H1 (cell line): ENCODE data around the gene IGSF9. TPM values are rescaled to one million over a fixed set of nuclear protein-coding genes. Genes with fewer than 3 reads are reported as not detected.

ENCODE experiments used
- ATF2 ChIP-seq: IDR thresholded peaks from 2 replicates; pipeline ENCODE4 v1.6.1; 2012; ENCODE audit warnings: low read length, inconsistent platforms
- CBX8 ChIP-seq: fragments of 300-800, 300-1000 bp; sonication (generic); IDR thresholded peaks from 2 replicates; pipeline ENCODE4 v1.7.1; 2016; ENCODE audit warnings: low read depth, low read length, borderline replicate concordance
- EGR1 ChIP-seq: IDR thresholded peaks from 2 replicates; pipeline ENCODE4 v1.6.1; 2011; ENCODE audit warnings: low read depth, low read length, borderline replicate concordance
- EP300 ChIP-seq, 2 experiments: IDR thresholded peaks; 1 replicate in 1 of 2; 2 replicates in 1 of 2; pipeline ENCODE4 v1.6.1; 2011 to 2012; ENCODE audit warnings: low read depth in 2 of 2, low read length in 2 of 2, mild to moderate bottlenecking in 2 of 2, borderline replicate concordance in 1 of 2, inconsistent platforms in 1 of 2, moderate library complexity in 1 of 2
- EZH2 ChIP-seq: fragments of 200-600 bp; sonication (generic); IDR thresholded peaks from 2 replicates; pipeline ENCODE4 v1.7.1; 2012; ENCODE audit warnings: low read depth, mild to moderate bottlenecking, moderate library complexity, low read length, inconsistent platforms; ENCODE audit not compliant: severe bottlenecking
- KDM1A ChIP-seq: fragments of 200-600, 300-600 bp; sonication (generic); IDR thresholded peaks from 2 replicates; pipeline ENCODE4 v1.7.1; 2016; ENCODE audit warnings: mild to moderate bottlenecking, low read length, borderline replicate concordance
- NRF1 ChIP-seq: IDR thresholded peaks from 2 replicates; pipeline ENCODE4 v1.6.1; 2011; ENCODE audit warnings: mild to moderate bottlenecking, low read depth, low read length, improper control_type of control experiment
- RXRA ChIP-seq: IDR thresholded peaks from 2 replicates; pipeline ENCODE4 v1.6.1; 2011; ENCODE audit warnings: low read depth, mild to moderate bottlenecking, low read length, moderate library complexity; ENCODE audit not compliant: insufficient read depth
- TAF1 ChIP-seq: IDR thresholded peaks from 2 replicates; pipeline ENCODE4 v1.6.1; 2011; ENCODE audit warnings: mild to moderate bottlenecking, low read depth, low read length
- polyA plus RNA-seq, 7 experiments: library from polyadenylated mRNA; depleted of rRNA in 3 of 7; stranded (reverse) in 5 of 7; unstranded in 2 of 7; fragments of >200 nt in 5 of 7; fragments of 200-250 nt in 2 of 7; gene quantifications; 1 replicate in 5 of 7; 2 replicates in 1 of 7; 4 replicates in 1 of 7; pipeline versions ENCODE4 v1.2.1 to v1.2.3, GENCODE V29; 2011 to 2013; ENCODE audit warnings: missing spikeins in 2 of 7, mixed read lengths in 2 of 7
- total RNA-seq: library from RNA; stranded (reverse); fragmentation: NEBNext Ultra II Directional; extraction: Animal tissue kit (Norgen Biotek cat#: 25700); gene quantifications from 2 replicates; pipeline ENCODE4 v1.2.1, GENCODE V29; 2021
- TF ChIP-seq, protein P1 (sequence below): fragments of 300-600 bp; sonication (generic); IDR thresholded peaks from 2 replicates; pipeline ENCODE4 v1.7.1; 2012; ENCODE audit warnings: low read length, moderate library complexity, mild to moderate bottlenecking, inconsistent platforms; ENCODE audit not compliant: insufficient replicate concordance

IGSF9 gene
- total and polyA plus RNA-seq, 2 of the 8 experiments (the other 6 are each of a cell fraction or from before 2014, with no cell fraction given), result 10.9 to 28.1 TPM

- TF ChIP-seq, protein P1, sequence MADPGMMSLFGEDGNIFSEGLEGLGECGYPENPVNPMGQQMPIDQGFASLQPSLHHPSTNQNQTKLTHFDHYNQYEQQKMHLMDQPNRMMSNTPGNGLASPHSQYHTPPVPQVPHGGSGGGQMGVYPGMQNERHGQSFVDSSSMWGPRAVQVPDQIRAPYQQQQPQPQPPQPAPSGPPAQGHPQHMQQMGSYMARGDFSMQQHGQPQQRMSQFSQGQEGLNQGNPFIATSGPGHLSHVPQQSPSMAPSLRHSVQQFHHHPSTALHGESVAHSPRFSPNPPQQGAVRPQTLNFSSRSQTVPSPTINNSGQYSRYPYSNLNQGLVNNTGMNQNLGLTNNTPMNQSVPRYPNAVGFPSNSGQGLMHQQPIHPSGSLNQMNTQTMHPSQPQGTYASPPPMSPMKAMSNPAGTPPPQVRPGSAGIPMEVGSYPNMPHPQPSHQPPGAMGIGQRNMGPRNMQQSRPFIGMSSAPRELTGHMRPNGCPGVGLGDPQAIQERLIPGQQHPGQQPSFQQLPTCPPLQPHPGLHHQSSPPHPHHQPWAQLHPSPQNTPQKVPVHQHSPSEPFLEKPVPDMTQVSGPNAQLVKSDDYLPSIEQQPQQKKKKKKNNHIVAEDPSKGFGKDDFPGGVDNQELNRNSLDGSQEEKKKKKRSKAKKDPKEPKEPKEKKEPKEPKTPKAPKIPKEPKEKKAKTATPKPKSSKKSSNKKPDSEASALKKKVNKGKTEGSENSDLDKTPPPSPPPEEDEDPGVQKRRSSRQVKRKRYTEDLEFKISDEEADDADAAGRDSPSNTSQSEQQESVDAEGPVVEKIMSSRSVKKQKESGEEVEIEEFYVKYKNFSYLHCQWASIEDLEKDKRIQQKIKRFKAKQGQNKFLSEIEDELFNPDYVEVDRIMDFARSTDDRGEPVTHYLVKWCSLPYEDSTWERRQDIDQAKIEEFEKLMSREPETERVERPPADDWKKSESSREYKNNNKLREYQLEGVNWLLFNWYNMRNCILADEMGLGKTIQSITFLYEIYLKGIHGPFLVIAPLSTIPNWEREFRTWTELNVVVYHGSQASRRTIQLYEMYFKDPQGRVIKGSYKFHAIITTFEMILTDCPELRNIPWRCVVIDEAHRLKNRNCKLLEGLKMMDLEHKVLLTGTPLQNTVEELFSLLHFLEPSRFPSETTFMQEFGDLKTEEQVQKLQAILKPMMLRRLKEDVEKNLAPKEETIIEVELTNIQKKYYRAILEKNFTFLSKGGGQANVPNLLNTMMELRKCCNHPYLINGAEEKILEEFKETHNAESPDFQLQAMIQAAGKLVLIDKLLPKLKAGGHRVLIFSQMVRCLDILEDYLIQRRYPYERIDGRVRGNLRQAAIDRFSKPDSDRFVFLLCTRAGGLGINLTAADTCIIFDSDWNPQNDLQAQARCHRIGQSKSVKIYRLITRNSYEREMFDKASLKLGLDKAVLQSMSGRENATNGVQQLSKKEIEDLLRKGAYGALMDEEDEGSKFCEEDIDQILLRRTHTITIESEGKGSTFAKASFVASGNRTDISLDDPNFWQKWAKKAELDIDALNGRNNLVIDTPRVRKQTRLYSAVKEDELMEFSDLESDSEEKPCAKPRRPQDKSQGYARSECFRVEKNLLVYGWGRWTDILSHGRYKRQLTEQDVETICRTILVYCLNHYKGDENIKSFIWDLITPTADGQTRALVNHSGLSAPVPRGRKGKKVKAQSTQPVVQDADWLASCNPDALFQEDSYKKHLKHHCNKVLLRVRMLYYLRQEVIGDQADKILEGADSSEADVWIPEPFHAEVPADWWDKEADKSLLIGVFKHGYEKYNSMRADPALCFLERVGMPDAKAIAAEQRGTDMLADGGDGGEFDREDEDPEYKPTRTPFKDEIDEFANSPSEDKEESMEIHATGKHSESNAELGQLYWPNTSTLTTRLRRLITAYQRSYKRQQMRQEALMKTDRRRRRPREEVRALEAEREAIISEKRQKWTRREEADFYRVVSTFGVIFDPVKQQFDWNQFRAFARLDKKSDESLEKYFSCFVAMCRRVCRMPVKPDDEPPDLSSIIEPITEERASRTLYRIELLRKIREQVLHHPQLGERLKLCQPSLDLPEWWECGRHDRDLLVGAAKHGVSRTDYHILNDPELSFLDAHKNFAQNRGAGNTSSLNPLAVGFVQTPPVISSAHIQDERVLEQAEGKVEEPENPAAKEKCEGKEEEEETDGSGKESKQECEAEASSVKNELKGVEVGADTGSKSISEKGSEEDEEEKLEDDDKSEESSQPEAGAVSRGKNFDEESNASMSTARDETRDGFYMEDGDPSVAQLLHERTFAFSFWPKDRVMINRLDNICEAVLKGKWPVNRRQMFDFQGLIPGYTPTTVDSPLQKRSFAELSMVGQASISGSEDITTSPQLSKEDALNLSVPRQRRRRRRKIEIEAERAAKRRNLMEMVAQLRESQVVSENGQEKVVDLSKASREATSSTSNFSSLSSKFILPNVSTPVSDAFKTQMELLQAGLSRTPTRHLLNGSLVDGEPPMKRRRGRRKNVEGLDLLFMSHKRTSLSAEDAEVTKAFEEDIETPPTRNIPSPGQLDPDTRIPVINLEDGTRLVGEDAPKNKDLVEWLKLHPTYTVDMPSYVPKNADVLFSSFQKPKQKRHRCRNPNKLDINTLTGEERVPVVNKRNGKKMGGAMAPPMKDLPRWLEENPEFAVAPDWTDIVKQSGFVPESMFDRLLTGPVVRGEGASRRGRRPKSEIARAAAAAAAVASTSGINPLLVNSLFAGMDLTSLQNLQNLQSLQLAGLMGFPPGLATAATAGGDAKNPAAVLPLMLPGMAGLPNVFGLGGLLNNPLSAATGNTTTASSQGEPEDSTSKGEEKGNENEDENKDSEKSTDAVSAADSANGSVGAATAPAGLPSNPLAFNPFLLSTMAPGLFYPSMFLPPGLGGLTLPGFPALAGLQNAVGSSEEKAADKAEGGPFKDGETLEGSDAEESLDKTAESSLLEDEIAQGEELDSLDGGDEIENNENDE, result no peak
- TF ChIP-seq CBX8, result no peak
- no peak for TF ChIP-seq EGR1
- TF ChIP-seq EZH2, result no peak
- no peak for TF ChIP-seq TAF1
- no peak for TF ChIP-seq ATF2
- TF ChIP-seq RXRA, result no peak
- TF ChIP-seq EP300 (IDR thresholded peaks at IDR 0.05; ENCODE audit: borderline replicate concordance in 1 of 2, low read depth in 2 of 2, low read length in 2 of 2), result no peak
- no peak for TF ChIP-seq NRF1
- TF ChIP-seq KDM1A, result no peak
Observed at GRCh38 chr1:159906960-159907359, 38.5 kb downstream of the IGSF9 start (continued).
